Stimulated activated CD8-positive, alpha-beta memory T cell treated with anti-CD3 and anti-CD28 coated beads, Interleukin-12 subunit alpha, Interleukin-12 subunit beta, amount 100 ng/mL, for 1 hour (primary cell): ENCODE results near the gene SUSD4.

Experiments
- DNase-seq: peaks from one replicate; pipeline ENCODE4 v3.0.0-alpha.2; 2020; ENCODE audit warnings: low read depth

SUSD4 gene

GRCh38 chr1:223249854-223250631 is 113.9 kb downstream of the SUSD4 start:
- no peak for DNase-seq

- DNase-seq = no peak
These were observed 115.2 kb downstream of the SUSD4 start for GRCh38 chr1:223248770-223249140.

- DNase-seq = no peak
These were observed 115.8 kb downstream of the SUSD4 start for GRCh38 chr1:223248001-223248769.

- DNase-seq = no peak
These were observed 117.4 kb downstream of the SUSD4 start for GRCh38 chr1:223246476-223247112.

- no peak for DNase-seq
These were observed 118.0 kb downstream of the SUSD4 start for GRCh38 chr1:223245983-223246382.

GRCh38 chr1:223245411-223245810 is 118.6 kb downstream of the SUSD4 start:
- no peak for DNase-seq

- no peak for DNase-seq
These were observed 119.4 kb downstream of the SUSD4 start for GRCh38 chr1:223244366-223245103.

GRCh38 chr1:223243441-223244050 is 120.4 kb downstream of the SUSD4 start:
- DNase-seq = no peak

- DNase-seq = no peak
These were observed 121.0 kb downstream of the SUSD4 start for GRCh38 chr1:223242971-223243370.

GRCh38 chr1:223242382-223242955 is 121.5 kb downstream of the SUSD4 start:
- DNase-seq = no peak

GRCh38 chr1:223240122-223240521 is 123.9 kb downstream of the SUSD4 start:
- DNase-seq = no peak

- DNase-seq = no peak
These were observed 128.9 kb downstream of the SUSD4 start for GRCh38 chr1:223235091-223235490.

- DNase-seq = no peak
These were observed 129.4 kb downstream of the SUSD4 start for GRCh38 chr1:223234534-223234933.

- no peak for DNase-seq
These were observed 129.8 kb downstream of the SUSD4 start for GRCh38 chr1:223234170-223234514.

- DNase-seq = no peak
These were observed 130.4 kb downstream of the SUSD4 start for GRCh38 chr1:223233410-223234169.

GRCh38 chr1:223233019-223233409 is 131.0 kb downstream of the SUSD4 start:
- DNase-seq = no peak

- no peak for DNase-seq
These were observed 132.4 kb downstream of the SUSD4 start for GRCh38 chr1:223231581-223231980.

- DNase-seq = no peak
These were observed 132.9 kb downstream of the SUSD4 start for GRCh38 chr1:223231011-223231572.

GRCh38 chr1:223230161-223230881 is 133.7 kb downstream of the SUSD4 start:
- DNase-seq = no peak

- no peak for DNase-seq
These were observed 134.2 kb downstream of the SUSD4 start for GRCh38 chr1:223229756-223230155.
